T1000 (cell line): ENCODE measurements around the gene SUMF1.

Source experiments
- DNase-seq: peaks from one replicate; lab custom pipeline; 2025; ENCODE audit warnings: mixed read lengths; lab: John Stamatoyannopoulos, UW

Gene SUMF1

GRCh38 chr3:4413467-4413866 lies 53.6 kb downstream of the SUMF1 start:
- no peak for DNase-seq

- DNase-seq: no peak
Measured at GRCh38 chr3:4411833-4412232, 55.2 kb downstream of the SUMF1 start.

GRCh38 chr3:4411236-4411635 lies 55.8 kb downstream of the SUMF1 start:
- DNase-seq: no peak

- no peak for DNase-seq
Measured at GRCh38 chr3:4410606-4411005, 56.5 kb downstream of the SUMF1 start.

- DNase-seq: no peak
Measured at GRCh38 chr3:4409971-4410573, 57.0 kb downstream of the SUMF1 start.

GRCh38 chr3:4409415-4409814 lies 57.7 kb downstream of the SUMF1 start:
- DNase-seq: no peak

- DNase-seq: no peak
Measured at GRCh38 chr3:4408958-4409357, 58.1 kb downstream of the SUMF1 start.

- no peak for DNase-seq
Measured at GRCh38 chr3:4407941-4408340, 59.1 kb downstream of the SUMF1 start.

- DNase-seq: no peak
Measured at GRCh38 chr3:4406746-4407568, 60.1 kb downstream of the SUMF1 start.

- no peak for DNase-seq
Measured at GRCh38 chr3:4404881-4405280, 62.2 kb downstream of the SUMF1 start.

- DNase-seq: peak; percentile 6
Measured at GRCh38 chr3:4401441-4401840, 65.6 kb downstream of the SUMF1 start.

GRCh38 chr3:4399476-4399875 lies 67.6 kb downstream of the SUMF1 start:
- DNase-seq: no peak

- no peak for DNase-seq
Measured at GRCh38 chr3:4398941-4399245, 68.2 kb downstream of the SUMF1 start.

GRCh38 chr3:4398120-4398940 lies 68.7 kb downstream of the SUMF1 start:
- DNase-seq: no peak

GRCh38 chr3:4397466-4397865 lies 69.6 kb downstream of the SUMF1 start:
- DNase-seq: no peak

- DNase-seq: no peak
Measured at GRCh38 chr3:4396542-4396941, 70.5 kb downstream of the SUMF1 start.

- no peak for DNase-seq
Measured at GRCh38 chr3:4396006-4396405, 71.1 kb downstream of the SUMF1 start.

GRCh38 chr3:4395448-4395847 lies 71.6 kb downstream of the SUMF1 start:
- DNase-seq: no peak

GRCh38 chr3:4394567-4394966 lies 72.5 kb downstream of the SUMF1 start:
- DNase-seq: no peak

- DNase-seq: no peak
Measured at GRCh38 chr3:4394048-4394447, 73.0 kb downstream of the SUMF1 start.

GRCh38 chr3:4392992-4393391 lies 74.1 kb downstream of the SUMF1 start:
- DNase-seq: no peak

GRCh38 chr3:4387210-4388204 lies 79.6 kb downstream of the SUMF1 start:
- no peak for DNase-seq
